GM12878 (cell line): ENCODE results near the gene PKP3. TPM values are rescaled to one million over a fixed set of nuclear protein-coding genes. Genes with fewer than 3 reads are reported as not detected.
A peak's percentile ranks its signal among the peaks of the same experiment; 100 is the strongest.

ENCODE experiments used
- ATAC-seq: fragments of 200-7000 bp; cut with Tn5 transposase; 3 replicates; pipeline ENCODE4 v1.9.1; 2020; ENCODE audit warnings: mild to moderate bottlenecking, moderate library complexity
- BruUV-seq: library from RNA; stranded (reverse); fragments of 400-500 nt; replicated peaks from 2 replicates; lab custom pipeline; 2021; lab: Mats Ljungman, UMichigan
- CTCF ChIA-PET: fragments of 300-600 bp; sonication (Branson Sonifier 250); formaldehyde crosslinking; extraction: SDS; loops from one replicate; lab custom pipeline; 2021; ENCODE audit warnings: inconsistent platforms; lab: Yijun Ruan, JAX
- POLR2A ChIA-PET: fragments of 350-600 bp; formaldehyde crosslinking; extraction: SDS; loops from one replicate; lab custom pipeline; 2021; ENCODE audit warnings: inconsistent platforms; lab: Charles Lee
- RAD21 ChIA-PET: fragments of 300-600 bp; sonication (Branson Sonifier 250); formaldehyde crosslinking; loops from one replicate; lab custom pipeline; 2023; ENCODE audit warnings: antibody characterized with exemption; ENCODE audit not compliant: unreplicated experiment; lab: Charles Lee
- SMC1A ChIA-PET: fragments of 300-600 bp; sonication (Branson Sonifier 250); formaldehyde crosslinking; loops from one replicate; lab custom pipeline; 2023; ENCODE audit not compliant: unreplicated experiment, uncharacterized antibody; lab: Charles Lee
- DNase-seq: peaks from one replicate; pipeline ENCODE4 v3.0.0-alpha.2; 2011; ENCODE audit warnings: low read depth, low spot score
- FAIRE-seq: peaks from 3 replicates; lab custom pipeline; 2011; peaks lifted over from hg19 to GRCh38; lab: Jason Lieb, UNC
- H2AFZ ChIP-seq: 2 replicates; pipeline ENCODE4 v1.6.0; 2011; ENCODE audit warnings: low read depth, low read length, control low read depth; ENCODE audit not compliant: control insufficient read depth
- H3K27ac ChIP-seq: 2 replicates; pipeline ENCODE4 v1.5.1; 2011; ENCODE audit warnings: control low read depth; ENCODE audit not compliant: control insufficient read depth, insufficient read depth
- H3K27me3 ChIP-seq, 2 experiments: replicated peaks in 1 of 2; 2 replicates each; pipeline versions ENCODE4 v1.6.0 to v1.6.1; 2011; ENCODE audit warnings: low read length in 1 of 2; ENCODE audit not compliant: control insufficient read depth in 2 of 2, insufficient read depth in 2 of 2
- H3K36me3 ChIP-seq, 2 experiments: 2 replicates each; pipeline ENCODE4 v1.5.1; 2011; ENCODE audit warnings: low read length in 1 of 2; ENCODE audit not compliant: control insufficient read depth in 2 of 2, insufficient read depth in 2 of 2
- H3K4me1 ChIP-seq: 2 replicates; pipeline ENCODE4 v1.6.1; 2011; ENCODE audit warnings: mild to moderate bottlenecking, low read length, moderate library complexity, mixed read lengths; ENCODE audit not compliant: control insufficient read depth, insufficient read depth
- H3K4me2 ChIP-seq: 2 replicates; pipeline ENCODE4 v1.6.0; 2011; ENCODE audit warnings: control low read depth; ENCODE audit not compliant: control insufficient read depth, insufficient read depth
- H3K4me3 ChIP-seq: fragments of 200-600 bp; sonication (generic); 2 replicates; pipeline ENCODE4 v1.5.1; 2016
- H3K79me2 ChIP-seq: 2 replicates; pipeline ENCODE4 v1.6.0; 2011; ENCODE audit warnings: low read length; ENCODE audit not compliant: control insufficient read depth, insufficient read depth
- H3K9ac ChIP-seq: 2 replicates; pipeline ENCODE4 v1.8.0; 2011; ENCODE audit warnings: low read length, control low read depth, mixed read lengths; ENCODE audit not compliant: control insufficient read depth, insufficient read depth
- H3K9me3 ChIP-seq: replicated peaks from 3 replicates; pipeline ENCODE4 v1.5.1; 2011; ENCODE audit warnings: mild to moderate bottlenecking, low read length; ENCODE audit not compliant: control insufficient read depth, insufficient read depth
- H4K20me1 ChIP-seq: 2 replicates; pipeline ENCODE4 v1.6.0; 2011; ENCODE audit not compliant: control insufficient read depth, insufficient read depth
- BMI1 ChIP-seq: fragments of 450-650 bp; IDR thresholded peaks from 2 replicates; pipeline ENCODE4 v1.6.1; 2016; ENCODE audit warnings: mild to moderate bottlenecking, moderate library complexity, borderline replicate concordance
- CHD2 ChIP-seq: IDR thresholded peaks from 2 replicates; pipeline ENCODE4 v1.6.1; 2011; ENCODE audit warnings: low read depth, low read length, improper control_type of control experiment, borderline replicate concordance
- CHD4 ChIP-seq: fragments of 200-600 bp; sonication (generic); IDR thresholded peaks from 2 replicates; pipeline ENCODE4 v1.6.1; 2016; ENCODE audit warnings: mild to moderate bottlenecking
- DPF2 ChIP-seq: fragments of 450-650 bp; IDR thresholded peaks from 2 replicates; pipeline ENCODE4 v1.6.1; 2017; ENCODE audit warnings: mild to moderate bottlenecking
- EED ChIP-seq: sonication (generic); IDR thresholded peaks from 2 replicates; pipeline ENCODE4 v1.6.1; 2016; ENCODE audit warnings: antibody characterized with exemption, low read depth
- EGR1 ChIP-seq, 2 experiments: IDR thresholded peaks; 1 replicate in 1 of 2; 2 replicates in 1 of 2; pipeline ENCODE4 v1.6.1; 2011 to 2012; ENCODE audit warnings: low read depth in 2 of 2, low read length in 2 of 2, borderline replicate concordance in 1 of 2, mild to moderate bottlenecking in 1 of 2, moderate library complexity in 1 of 2
- SUPT20H ChIP-seq: IDR thresholded peaks from 2 replicates; pipeline ENCODE4 v1.6.1; 2011; ENCODE audit warnings: low read depth, mild to moderate bottlenecking, low read length, moderate library complexity, borderline replicate concordance; ENCODE audit not compliant: control insufficient read depth
- YBX1 ChIP-seq: fragments of 450-650 bp; IDR thresholded peaks from 2 replicates; pipeline ENCODE4 v1.6.1; 2016; ENCODE audit warnings: antibody characterized with exemption
- YY1 ChIP-seq: IDR thresholded peaks from 2 replicates; pipeline ENCODE4 v1.6.1; 2011; ENCODE audit warnings: low read depth, mild to moderate bottlenecking, low read length
- ZNF24 ChIP-seq: fragments of 450-650 bp; IDR thresholded peaks from 2 replicates; pipeline ENCODE4 v1.6.1; 2017; ENCODE audit warnings: antibody characterized with exemption, mild to moderate bottlenecking
- WGBS: methylation state at CpG from one replicate; pipeline ENCODE4 v1.1.6; 2016; ENCODE audit warnings: low lambda C conversion rate; ENCODE audit not compliant: insufficient replicate concordance, insufficient coverage; ENCODE audit errors: missing lambda C conversion rate; 5-methylcytosine and 5-hydroxymethylcytosine counted together
- in situ Hi-C: fragments of 300-500 bp; cut with MboI; formaldehyde crosslinking; loops from 9 replicates; pipeline ENCODE4 v1.14.3; 2018; ENCODE audit warnings: mixed read lengths
- intact Hi-C: fragments of 100-400 bp; cut with micrococcal nuclease; formaldehyde crosslinking; loops from one replicate; pipeline ENCODE4 v1.14.2; 2022; ENCODE audit not compliant: unreplicated experiment
- polyA plus RNA-seq, 11 experiments: library from polyadenylated mRNA; depleted of rRNA in 4 of 11; unstranded in 6 of 11; stranded (reverse) in 5 of 11; fragments of >200 nt; fragmentation: Nextera tagmentation in 4 of 11; fragmentation: Illumina TruSeq in 1 of 11; extraction: Ambion mirVana in 4 of 11; extraction: Trizol in 1 of 11; gene quantifications; 1 replicate in 1 of 11; 2 replicates in 10 of 11; pipeline versions ENCODE4 v1.2.1 to v1.2.3, GENCODE V29; 2011 to 2016; ENCODE audit warnings: inconsistent platforms in 2 of 11, missing spikeins in 2 of 11, low read depth in 1 of 11
- total RNA-seq, 4 experiments: library from RNA; depleted of rRNA in 3 of 4; stranded (reverse); fragments of >200 nt in 3 of 4; fragmentation: Illumina TruSeq in 1 of 4; extraction: Trizol in 1 of 4; gene quantifications; 2 replicates each; pipeline versions ENCODE4 v1.2.1 to v1.2.3, GENCODE V29; 2013 to 2021
- TF ChIP-seq, protein P1 (sequence below): fragments of 450-650 bp; IDR thresholded peaks from 2 replicates; pipeline ENCODE4 v1.6.1; 2017; ENCODE audit warnings: low read depth, mild to moderate bottlenecking, moderate library complexity

PKP3 gene
- total and polyA plus RNA-seq, 10 of the 15 experiments (the other 5 are each of a cell fraction or from before 2014, with no cell fraction given): 0.45 to 0.90 TPM; not detected in 8

GRCh38 chr11:441418-442274, 47.6 kb downstream of the PKP3 start, which contains the start of gene ANO9 (continued):
- TF ChIP-seq, protein P1, sequence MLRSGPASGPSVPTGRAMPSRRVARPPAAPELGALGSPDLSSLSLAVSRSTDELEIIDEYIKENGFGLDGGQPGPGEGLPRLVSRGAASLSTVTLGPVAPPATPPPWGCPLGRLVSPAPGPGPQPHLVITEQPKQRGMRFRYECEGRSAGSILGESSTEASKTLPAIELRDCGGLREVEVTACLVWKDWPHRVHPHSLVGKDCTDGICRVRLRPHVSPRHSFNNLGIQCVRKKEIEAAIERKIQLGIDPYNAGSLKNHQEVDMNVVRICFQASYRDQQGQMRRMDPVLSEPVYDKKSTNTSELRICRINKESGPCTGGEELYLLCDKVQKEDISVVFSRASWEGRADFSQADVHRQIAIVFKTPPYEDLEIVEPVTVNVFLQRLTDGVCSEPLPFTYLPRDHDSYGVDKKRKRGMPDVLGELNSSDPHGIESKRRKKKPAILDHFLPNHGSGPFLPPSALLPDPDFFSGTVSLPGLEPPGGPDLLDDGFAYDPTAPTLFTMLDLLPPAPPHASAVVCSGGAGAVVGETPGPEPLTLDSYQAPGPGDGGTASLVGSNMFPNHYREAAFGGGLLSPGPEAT: peak; percentile 43; the same call in 1 of the 2 replicates
- no peak for TF ChIP-seq BMI1
- TF ChIP-seq EED: peak; percentile 59; the same call in 1 of the 2 replicates
- TF ChIP-seq DPF2: no peak
- TF ChIP-seq ZNF24: no peak
- TF ChIP-seq CHD4: no peak
- no peak for TF ChIP-seq EGR1 (IDR thresholded peaks at IDR 0.05; ENCODE audit: borderline replicate concordance in 1 of 2, low read depth in 2 of 2, low read length in 2 of 2)
- TF ChIP-seq YBX1: no peak
- TF ChIP-seq CHD2: no peak

- Histone ChIP-seq H3K36me3 (no peaks in the 10 kb centered on the region), H3K27me3 (no peaks in the 10 kb centered on the region), H3K9me3 (no peaks in the 10 kb centered on the region), H3K79me2 (peaks cover 10% of the 10 kb centered on the region), H3K9ac (no peak overlapping the region), H3K4me2 (no peak overlapping the region), H3K27ac (no peak overlapping the region), H3K4me1 (peaks cover 12% of the 10 kb centered on the region), H4K20me1 (no peaks in the 10 kb centered on the region), H2AFZ (no peak overlapping the region), H3K4me3 (no peak overlapping the region)
- FAIRE-seq (no peak), ATAC-seq (no peak), DNase-seq (no peak)
- BruUV-seq: no TSS peak
- CTCF ChIA-PET: no interaction called here
- intact Hi-C loops (loop anchor here (10.0 kb wide), 2 partner anchors 138 to 238 kb away; partner anchors contain the start of genes BET1L, IFITM2 and RIC8A), in situ Hi-C loops (no loop called here)
- POLR2A ChIA-PET: interaction anchor here (0.5 to 3.6 kb wide), 4 partner anchors 31 to 94 kb away, joined by 3 to 12 read pairs (median 4); partner anchors contain the start of genes HRAS and RNH1
- TF ChIP-seq EED: no peak
- no peak for TF ChIP-seq SUPT20H
- no peak for TF ChIP-seq YY1
- TF ChIP-seq BMI1: no peak
- SMC1A ChIA-PET: interaction anchor here (1.2 kb wide), 1 partner anchor 14 kb away, joined by 3 read pairs; no protein-coding TSS in a partner anchor
- RAD21 ChIA-PET: interaction anchor here (1.3 kb wide), 1 partner anchor 64 kb away, joined by 4 read pairs; no protein-coding TSS in a partner anchor
- WGBS: 82% methylated on average over 16 of the region's 16 CpGs
Measured at GRCh38 chr11:442611-443081, 48.6 kb downstream of the PKP3 start.
